Left ventricle myocardium superior (tissue), 1 donor: ENCODE measurements around the gene PLEKHO2. TPM values are rescaled to one million over a fixed set of nuclear protein-coding genes. Genes with fewer than 3 reads are reported as not detected.

Source experiments
- ATAC-seq: fragments of 200-7000 bp; cut with Tn5 transposase; one replicate; pipeline ENCODE4 v1.9.1; 2020; ENCODE audit warnings: mild to moderate bottlenecking, moderate library complexity
- DNase-seq: peaks from one replicate; pipeline ENCODE4 v3.0.0-alpha.2; 2020
- intact Hi-C: fragments of 100-400 bp; cut with micrococcal nuclease; formaldehyde crosslinking; loops from one replicate; pipeline ENCODE4 v1.11.0; 2022
- total RNA-seq: library from RNA; stranded (reverse); fragmentation: NEBNext Ultra II Directional; extraction: Animal tissue kit (Norgen Biotek cat#: 25700); gene quantifications from one replicate; pipeline ENCODE4 v1.2.1, GENCODE V29; 2021
- donor health status: DM: no; HTN: yes; CAD: no; lungs with severe emphysema.

PLEKHO2 gene
- total RNA-seq, 1 donor from 2014 or later: 8.5 TPM

GRCh38 chr15:64878705-64879104, 37.0 kb downstream of the PLEKHO2 start:
- intact Hi-C loops: no loop called here
- DNase-seq (no peak), ATAC-seq (peak; percentile 28)

GRCh38 chr15:64883100-64883581, 41.4 kb downstream of the PLEKHO2 start:
- ATAC-seq (peak; percentile 56), DNase-seq (peak; percentile 4)
- intact Hi-C loops: no loop called here

GRCh38 chr15:64883997-64884511, 42.3 kb downstream of the PLEKHO2 start:
- ATAC-seq: peak; percentile 78
- intact Hi-C loops: no loop called here
- DNase-seq: peak; percentile 76

GRCh38 chr15:64884679-64885078, 43.0 kb downstream of the PLEKHO2 start:
- intact Hi-C loops: no loop called here
- ATAC-seq: no peak
- no peak for DNase-seq

GRCh38 chr15:64888336-64888735, 46.6 kb downstream of the PLEKHO2 start:
- DNase-seq (no peak), ATAC-seq (no peak)
- intact Hi-C loops: no loop called here

- no peak for DNase-seq
- ATAC-seq: no peak
- intact Hi-C loops: loop anchor here (10.0 kb wide), 1 partner anchor 47 kb away; the partner anchor contains the start of gene PLEKHO2
Measured at GRCh38 chr15:64891561-64891960, 49.8 kb downstream of the PLEKHO2 start.

GRCh38 chr15:64892847-64893403, 51.2 kb downstream of the PLEKHO2 start:
- intact Hi-C loops: loop anchor here (10.0 kb wide), 1 partner anchor 48 kb away; the partner anchor contains the start of gene PLEKHO2
- DNase-seq (no peak), ATAC-seq (no peak)

GRCh38 chr15:64893481-64894394, 52.0 kb downstream of the PLEKHO2 start:
- ATAC-seq: peak; percentile 81
- intact Hi-C loops: loop anchor here (10.0 kb wide), 1 partner anchor 49 kb away; the partner anchor contains the start of gene PLEKHO2

GRCh38 chr15:64894395-64895056, 52.8 kb downstream of the PLEKHO2 start:
- peak; percentile 47 for DNase-seq
- intact Hi-C loops: loop anchor here (10.0 kb wide), 1 partner anchor 50 kb away; the partner anchor contains the start of gene PLEKHO2
- no peak for ATAC-seq

More at GRCh38 chr15:64893481-64894394, 52.0 kb downstream of the PLEKHO2 start:
- DNase-seq: peak; percentile 96

- intact Hi-C loops: loop anchor here (10.0 kb wide), 1 partner anchor 51 kb away; the partner anchor contains the start of gene PLEKHO2
- ATAC-seq: peak; percentile 25
- no peak for DNase-seq
Measured at GRCh38 chr15:64895285-64896065, 53.8 kb downstream of the PLEKHO2 start.

GRCh38 chr15:64896371-64897069, 54.8 kb downstream of the PLEKHO2 start:
- intact Hi-C loops: loop anchor here (10.0 kb wide), 1 partner anchor 52 kb away; the partner anchor contains the start of gene PLEKHO2
- no peak for DNase-seq
- no peak for ATAC-seq

- ATAC-seq: peak; percentile 76
- peak; percentile 81 for DNase-seq
- intact Hi-C loops: loop anchor here (10.0 kb wide), 1 partner anchor 53 kb away; the partner anchor contains the start of gene PLEKHO2
Measured at GRCh38 chr15:64897345-64897985, 55.8 kb downstream of the PLEKHO2 start.

GRCh38 chr15:64898406-64898805, 56.7 kb downstream of the PLEKHO2 start:
- intact Hi-C loops: loop anchor here (10.0 kb wide), 1 partner anchor 54 kb away; the partner anchor contains the start of gene PLEKHO2
- DNase-seq (no peak), ATAC-seq (no peak)

GRCh38 chr15:64901141-64901540, 59.4 kb downstream of the PLEKHO2 start:
- no peak for DNase-seq
- intact Hi-C loops: loop anchor here (10.0 kb wide), 1 partner anchor 166 kb away; no protein-coding TSS in a partner anchor
- no peak for ATAC-seq

GRCh38 chr15:64901914-64902313, 60.2 kb downstream of the PLEKHO2 start:
- no peak for ATAC-seq
- intact Hi-C loops: loop anchor here (10.0 kb wide), 1 partner anchor 167 kb away; no protein-coding TSS in a partner anchor

GRCh38 chr15:64902863-64903262, 61.1 kb downstream of the PLEKHO2 start:
- intact Hi-C loops: loop anchor here (10.0 kb wide), 1 partner anchor 168 kb away; no protein-coding TSS in a partner anchor
- DNase-seq: no peak
- ATAC-seq: no peak

More at GRCh38 chr15:64901914-64902313, 60.2 kb downstream of the PLEKHO2 start:
- DNase-seq: no peak
